ENCODE measurements around the gene CSTPP1.

- TF ChIP-seq CTCF (IDR thresholded peaks at IDR 0.05), result no peak
- TF ChIP-seq EZH2 (IDR thresholded peaks at IDR 0.05; ENCODE audit: borderline replicate concordance, insufficient read depth, low read depth, low read length, poor library complexity, severe bottlenecking), result no peak
Measured at GRCh38 chr11:47099918-47100315, 163.4 kb downstream of the CSTPP1 start.
